ENCODE data around the gene TP63. TPM values are rescaled to one million over a fixed set of nuclear protein-coding genes. Genes with fewer than 3 reads are reported as not detected.

The TP63 gene
- total RNA-seq, 2 donors from 2014 or later: not detected

GRCh38 chr3:189673535-189673934 is 42.3 kb downstream of the TP63 start:
- intact Hi-C loops (cut with DNase I): no loop called here
- no peak for TF ChIP-seq CTCF (IDR thresholded peaks at IDR 0.05)

GRCh38 chr3:189674249-189674913 is 43.2 kb downstream of the TP63 start:
- no peaks in the 10 kb centered on the region for H3K36me3 ChIP-seq
- no peaks in the 10 kb centered on the region for H3K4me1 ChIP-seq
- no peak overlapping the region for H3K27ac ChIP-seq
- no peak overlapping the region for H3K9ac ChIP-seq (ENCODE audit: low read depth in 2 of 2, low read length in 2 of 2)
- no peaks in the 10 kb centered on the region for H3K9me3 ChIP-seq
- intact Hi-C loops (cut with DNase I): no loop called here
- no peaks in the 10 kb centered on the region for H3K27me3 ChIP-seq
- DNase-seq: no peak
- TF ChIP-seq CTCF (IDR thresholded peaks at IDR 0.05): no peak
- no peak overlapping the region for H3K4me3 ChIP-seq

More at GRCh38 chr3:189673535-189673934, 42.3 kb downstream of the TP63 start:
- Histone ChIP-seq H3K4me1 (no peaks in the 10 kb centered on the region), H3K4me3 (no peak overlapping the region), H3K36me3 (no peaks in the 10 kb centered on the region), H3K9ac (ENCODE audit: low read depth in 2 of 2, low read length in 2 of 2) (no peak overlapping the region), H3K27me3 (no peaks in the 10 kb centered on the region), H3K9me3 (no peaks in the 10 kb centered on the region), H3K27ac (no peak overlapping the region)
- DNase-seq: no peak

- DNase-seq: no peak
- Histone ChIP-seq H3K4me1 (no peaks in the 10 kb centered on the region), H3K4me3 (no peak overlapping the region), H3K27ac (no peak overlapping the region), H3K9me3 (no peaks in the 10 kb centered on the region), H3K27me3 (no peaks in the 10 kb centered on the region), H3K9ac (ENCODE audit: low read depth in 2 of 2, low read length in 2 of 2) (no peak overlapping the region), H3K36me3 (no peaks in the 10 kb centered on the region)
- intact Hi-C loops (cut with DNase I): no loop called here
- no peak for TF ChIP-seq CTCF (IDR thresholded peaks at IDR 0.05)
Measured at GRCh38 chr3:189677667-189678066, 46.5 kb downstream of the TP63 start.

GRCh38 chr3:189680723-189681122 is 49.5 kb downstream of the TP63 start:
- Histone ChIP-seq H3K9me3 (no peaks in the 10 kb centered on the region), H3K27ac (no peak overlapping the region), H3K4me3 (no peak overlapping the region), H3K27me3 (no peaks in the 10 kb centered on the region), H3K9ac (ENCODE audit: low read depth in 2 of 2, low read length in 2 of 2) (no peak overlapping the region), H3K4me1 (no peaks in the 10 kb centered on the region), H3K36me3 (no peaks in the 10 kb centered on the region)
- TF ChIP-seq CTCF (IDR thresholded peaks at IDR 0.05): no peak
- intact Hi-C loops (cut with DNase I): no loop called here
- no peak for DNase-seq

- no peaks in the 10 kb centered on the region for H3K9me3 ChIP-seq
- H3K27me3 ChIP-seq: no peaks in the 10 kb centered on the region
- no peaks in the 10 kb centered on the region for H3K4me1 ChIP-seq
- intact Hi-C loops (cut with DNase I): no loop called here
- no peak for DNase-seq
- no peak for TF ChIP-seq CTCF (IDR thresholded peaks at IDR 0.05)
- H3K4me3 ChIP-seq: no peak overlapping the region
- no peak overlapping the region for H3K27ac ChIP-seq
- no peak overlapping the region for H3K9ac ChIP-seq (ENCODE audit: low read depth in 2 of 2, low read length in 2 of 2)
- H3K36me3 ChIP-seq: no peaks in the 10 kb centered on the region
Measured at GRCh38 chr3:189683546-189684255, 52.5 kb downstream of the TP63 start.

Measured in colonic mucosa (tissue), 4 donors.